Measurements from ENCODE around the gene MASP1. TPM values are rescaled to one million over a fixed set of nuclear protein-coding genes. Genes with fewer than 3 reads are reported as not detected.

The MASP1 gene
- polyA plus RNA-seq, 1 donor from 2014 or later: 0.19 TPM

DNA sequence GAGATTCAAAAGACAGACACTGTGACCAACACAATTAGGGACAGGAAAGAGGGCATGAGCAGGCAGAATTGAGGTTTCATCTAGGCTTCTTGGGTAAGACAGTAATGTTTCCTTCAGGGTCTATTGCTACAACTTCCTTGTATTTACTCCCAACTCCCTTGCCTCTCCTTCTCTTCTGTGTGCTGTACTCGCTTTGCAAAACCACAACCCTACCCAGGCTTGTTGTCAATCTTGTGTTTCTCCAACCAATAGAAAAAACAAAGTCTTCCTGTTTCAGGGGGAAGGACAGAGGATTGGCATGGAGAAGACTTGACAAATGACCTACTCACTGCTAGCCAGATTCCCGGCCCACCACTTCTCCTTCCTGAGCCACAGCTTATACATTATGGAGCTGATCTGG, 36.3 kb upstream of the MASP1 start:
- H3K27me3 ChIP-seq (ENCODE audit: insufficient read depth, low read depth, low read length): no peaks in the 10 kb centered on the region
- no peak overlapping the region for H3K4me3 ChIP-seq (ENCODE audit: low read length)
- no peak overlapping the region for H3K27ac ChIP-seq (ENCODE audit: low read length)
- H3K4me2 ChIP-seq (ENCODE audit: low read length): no peak overlapping the region
- H4K20me1 ChIP-seq (ENCODE audit: insufficient read depth): no peaks in the 10 kb centered on the region
- no peaks in the 10 kb centered on the region for H3K36me3 ChIP-seq (ENCODE audit: insufficient read depth, low read length)
- H3K79me2 ChIP-seq (replicated peaks; ENCODE audit: insufficient read depth, low read length): no peaks in the 10 kb centered on the region
- TF ChIP-seq, protein P1, sequence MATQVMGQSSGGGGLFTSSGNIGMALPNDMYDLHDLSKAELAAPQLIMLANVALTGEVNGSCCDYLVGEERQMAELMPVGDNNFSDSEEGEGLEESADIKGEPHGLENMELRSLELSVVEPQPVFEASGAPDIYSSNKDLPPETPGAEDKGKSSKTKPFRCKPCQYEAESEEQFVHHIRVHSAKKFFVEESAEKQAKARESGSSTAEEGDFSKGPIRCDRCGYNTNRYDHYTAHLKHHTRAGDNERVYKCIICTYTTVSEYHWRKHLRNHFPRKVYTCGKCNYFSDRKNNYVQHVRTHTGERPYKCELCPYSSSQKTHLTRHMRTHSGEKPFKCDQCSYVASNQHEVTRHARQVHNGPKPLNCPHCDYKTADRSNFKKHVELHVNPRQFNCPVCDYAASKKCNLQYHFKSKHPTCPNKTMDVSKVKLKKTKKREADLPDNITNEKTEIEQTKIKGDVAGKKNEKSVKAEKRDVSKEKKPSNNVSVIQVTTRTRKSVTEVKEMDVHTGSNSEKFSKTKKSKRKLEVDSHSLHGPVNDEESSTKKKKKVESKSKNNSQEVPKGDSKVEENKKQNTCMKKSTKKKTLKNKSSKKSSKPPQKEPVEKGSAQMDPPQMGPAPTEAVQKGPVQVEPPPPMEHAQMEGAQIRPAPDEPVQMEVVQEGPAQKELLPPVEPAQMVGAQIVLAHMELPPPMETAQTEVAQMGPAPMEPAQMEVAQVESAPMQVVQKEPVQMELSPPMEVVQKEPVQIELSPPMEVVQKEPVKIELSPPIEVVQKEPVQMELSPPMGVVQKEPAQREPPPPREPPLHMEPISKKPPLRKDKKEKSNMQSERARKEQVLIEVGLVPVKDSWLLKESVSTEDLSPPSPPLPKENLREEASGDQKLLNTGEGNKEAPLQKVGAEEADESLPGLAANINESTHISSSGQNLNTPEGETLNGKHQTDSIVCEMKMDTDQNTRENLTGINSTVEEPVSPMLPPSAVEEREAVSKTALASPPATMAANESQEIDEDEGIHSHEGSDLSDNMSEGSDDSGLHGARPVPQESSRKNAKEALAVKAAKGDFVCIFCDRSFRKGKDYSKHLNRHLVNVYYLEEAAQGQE (IDR thresholded peaks at IDR 0.05; ENCODE audit: borderline replicate concordance): no peak
- TF ChIP-seq EP300 (conservative IDR thresholded peaks at IDR 0.05; ENCODE audit: poor library complexity, severe bottlenecking) (no peak), TAF1 (IDR thresholded peaks at IDR 0.05; ENCODE audit: low read depth) (no peak)
- H3F3A ChIP-seq (ENCODE audit: insufficient read depth, low read length, poor library complexity, severe bottlenecking): no peaks in the 10 kb centered on the region
- H2AFZ ChIP-seq (ENCODE audit: low read depth, low read length): no peak overlapping the region
- H3K9ac ChIP-seq (ENCODE audit: low read length): no peak overlapping the region
- no peaks in the 10 kb centered on the region for H3K9me3 ChIP-seq (ENCODE audit: low read length)
- no peaks in the 10 kb centered on the region for H3K9me2 ChIP-seq (ENCODE audit: insufficient read depth, low read length)

DNA sequence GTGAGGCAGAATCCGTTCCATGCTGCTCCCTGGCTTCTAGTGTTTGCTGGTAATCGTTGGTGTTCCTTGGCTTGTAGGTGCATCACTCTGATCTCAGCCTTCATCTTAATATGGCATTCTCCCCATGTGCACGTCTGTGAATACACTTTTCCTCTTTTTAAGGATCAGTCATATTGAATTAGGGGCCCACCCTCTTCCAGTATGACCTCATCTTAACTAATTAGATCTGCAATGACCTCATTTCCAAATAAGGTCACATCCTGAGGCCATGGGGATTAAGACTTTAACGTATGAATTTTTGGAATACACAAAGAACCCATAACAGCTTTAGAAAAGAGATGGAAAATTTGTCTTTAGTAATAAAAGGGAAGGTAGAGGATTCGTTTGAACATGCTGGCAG, 34.1 kb upstream of the MASP1 start:
- Histone ChIP-seq H3F3A (ENCODE audit: insufficient read depth, low read length, poor library complexity, severe bottlenecking) (no peaks in the 10 kb centered on the region), H3K79me2 (replicated peaks; ENCODE audit: insufficient read depth, low read length) (no peaks in the 10 kb centered on the region), H3K27ac (ENCODE audit: low read length) (no peak overlapping the region)

DNA sequence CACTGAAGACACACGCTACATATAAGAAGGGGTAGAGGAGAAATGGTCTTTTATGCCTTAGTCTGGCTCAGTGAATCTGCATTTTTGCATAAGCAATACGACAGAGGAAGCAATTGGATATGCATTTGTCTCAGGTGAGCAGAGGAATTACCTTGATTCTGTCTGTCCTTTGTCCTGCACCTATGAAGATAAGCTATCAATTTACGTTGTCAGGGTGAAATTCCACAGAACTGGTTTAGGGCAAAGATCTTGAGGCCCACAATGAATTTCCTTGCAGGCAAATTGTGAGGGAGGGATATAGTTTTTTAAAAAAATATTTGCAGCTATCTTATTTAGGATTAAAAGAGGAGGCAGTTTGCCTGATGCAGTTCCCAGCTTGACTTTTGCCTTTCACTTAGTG, 31.6 kb upstream of the MASP1 start:
- no peaks in the 10 kb centered on the region for H3K36me3 ChIP-seq (ENCODE audit: insufficient read depth, low read length)
- H2AFZ ChIP-seq (ENCODE audit: low read depth, low read length): no peak overlapping the region
- no peak overlapping the region for H3K4me3 ChIP-seq (ENCODE audit: low read length)
- H3K79me2 ChIP-seq (replicated peaks; ENCODE audit: insufficient read depth, low read length): no peaks in the 10 kb centered on the region
- H4K20me1 ChIP-seq (ENCODE audit: insufficient read depth): no peaks in the 10 kb centered on the region
- H3K9me3 ChIP-seq (ENCODE audit: low read length): no peaks in the 10 kb centered on the region
- H3K9ac ChIP-seq (ENCODE audit: low read length): no peak overlapping the region
- H3K27ac ChIP-seq (ENCODE audit: low read length): no peak overlapping the region
- no peaks in the 10 kb centered on the region for H3K27me3 ChIP-seq (ENCODE audit: insufficient read depth, low read depth, low read length)
- no peaks in the 10 kb centered on the region for H3F3A ChIP-seq (ENCODE audit: insufficient read depth, low read length, poor library complexity, severe bottlenecking)
- H3K4me2 ChIP-seq (ENCODE audit: low read length): no peak overlapping the region
- H3K9me2 ChIP-seq (ENCODE audit: insufficient read depth, low read length): no peaks in the 10 kb centered on the region
- TF ChIP-seq TAF1 (IDR thresholded peaks at IDR 0.05; ENCODE audit: low read depth) (no peak), SMC3 (conservative IDR thresholded peaks at IDR 0.05; ENCODE audit: poor library complexity) (no peak), EZH2 (IDR thresholded peaks at IDR 0.05; ENCODE audit: borderline replicate concordance, insufficient read depth, low read length, poor library complexity, severe bottlenecking) (no peak), EP300 (conservative IDR thresholded peaks at IDR 0.05; ENCODE audit: poor library complexity, severe bottlenecking) (no peak), MXI1 (conservative IDR thresholded peaks at IDR 0.05; ENCODE audit: poor library complexity, severe bottlenecking) (no peak), RAD21 (conservative IDR thresholded peaks at IDR 0.05) (no peak)
- TF ChIP-seq, protein P1 (IDR thresholded peaks at IDR 0.05; ENCODE audit: borderline replicate concordance): no peak
- TF ChIP-seq, protein P2, sequence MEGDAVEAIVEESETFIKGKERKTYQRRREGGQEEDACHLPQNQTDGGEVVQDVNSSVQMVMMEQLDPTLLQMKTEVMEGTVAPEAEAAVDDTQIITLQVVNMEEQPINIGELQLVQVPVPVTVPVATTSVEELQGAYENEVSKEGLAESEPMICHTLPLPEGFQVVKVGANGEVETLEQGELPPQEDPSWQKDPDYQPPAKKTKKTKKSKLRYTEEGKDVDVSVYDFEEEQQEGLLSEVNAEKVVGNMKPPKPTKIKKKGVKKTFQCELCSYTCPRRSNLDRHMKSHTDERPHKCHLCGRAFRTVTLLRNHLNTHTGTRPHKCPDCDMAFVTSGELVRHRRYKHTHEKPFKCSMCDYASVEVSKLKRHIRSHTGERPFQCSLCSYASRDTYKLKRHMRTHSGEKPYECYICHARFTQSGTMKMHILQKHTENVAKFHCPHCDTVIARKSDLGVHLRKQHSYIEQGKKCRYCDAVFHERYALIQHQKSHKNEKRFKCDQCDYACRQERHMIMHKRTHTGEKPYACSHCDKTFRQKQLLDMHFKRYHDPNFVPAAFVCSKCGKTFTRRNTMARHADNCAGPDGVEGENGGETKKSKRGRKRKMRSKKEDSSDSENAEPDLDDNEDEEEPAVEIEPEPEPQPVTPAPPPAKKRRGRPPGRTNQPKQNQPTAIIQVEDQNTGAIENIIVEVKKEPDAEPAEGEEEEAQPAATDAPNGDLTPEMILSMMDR (IDR thresholded peaks at IDR 0.05; ENCODE audit: poor library complexity, severe bottlenecking): no peak

More for the DNA sequence above, 34.1 kb upstream of the MASP1 start:
- H3K9ac ChIP-seq (ENCODE audit: low read length): no peak overlapping the region
- H4K20me1 ChIP-seq (ENCODE audit: insufficient read depth): no peaks in the 10 kb centered on the region
- H3K36me3 ChIP-seq (ENCODE audit: insufficient read depth, low read length): no peaks in the 10 kb centered on the region
- no peak overlapping the region for H3K4me2 ChIP-seq (ENCODE audit: low read length)
- H3K4me3 ChIP-seq (ENCODE audit: low read length): no peak overlapping the region
- H3K9me2 ChIP-seq (ENCODE audit: insufficient read depth, low read length): no peaks in the 10 kb centered on the region
- H2AFZ ChIP-seq (ENCODE audit: low read depth, low read length): no peak overlapping the region
- no peaks in the 10 kb centered on the region for H3K9me3 ChIP-seq (ENCODE audit: low read length)
- no peaks in the 10 kb centered on the region for H3K27me3 ChIP-seq (ENCODE audit: insufficient read depth, low read depth, low read length)
- TF ChIP-seq MXI1 (conservative IDR thresholded peaks at IDR 0.05; ENCODE audit: poor library complexity, severe bottlenecking): no peak
- no peak for TF ChIP-seq POLR2AphosphoS5 (IDR thresholded peaks at IDR 0.05)
- TF ChIP-seq RAD21 (conservative IDR thresholded peaks at IDR 0.05): no peak
- TF ChIP-seq EZH2 (IDR thresholded peaks at IDR 0.05; ENCODE audit: borderline replicate concordance, insufficient read depth, low read length, poor library complexity, severe bottlenecking): no peak
- no peak for TF ChIP-seq SMC3 (conservative IDR thresholded peaks at IDR 0.05; ENCODE audit: poor library complexity)
- TF ChIP-seq, protein P2 (IDR thresholded peaks at IDR 0.05; ENCODE audit: poor library complexity, severe bottlenecking): no peak
- no peak for TF ChIP-seq EP300 (conservative IDR thresholded peaks at IDR 0.05; ENCODE audit: poor library complexity, severe bottlenecking)

Data from neural cell (in vitro differentiated cells).